ENCODE data around the gene SHISA8. TPM values are rescaled to one million over a fixed set of nuclear protein-coding genes. Genes with fewer than 3 reads are reported as not detected.
"Not testable (repeated sequence)": the region's sequence is repeated elsewhere in the genome, so short reads cannot be mapped to it uniquely, and the experiment has no call there.

The SHISA8 gene
- polyA plus RNA-seq, 2 donors = 0.07 TPM; not detected in 1

GRCh38 chr22:41883400-41883799 is 31.5 kb downstream of the SHISA8 start:
- Histone ChIP-seq H3K36me3 (ENCODE audit: control insufficient read depth in 2 of 2, insufficient read depth in 2 of 2, low read length in 1 of 2) (peaks cover 44 to 61% of the 10 kb centered on the region in 2 donors), H3K4me3 (ENCODE audit: low read depth in 1 of 2, low read length in 2 of 2) (no peak overlapping the region), H3K9me3 (ENCODE audit: control insufficient read depth in 2 of 2, insufficient read depth in 1 of 2, low read depth in 1 of 2, low read length in 1 of 2) (no peaks in the 10 kb centered on the region), H3K27ac (ENCODE audit: low read depth in 2 of 2, low read length in 1 of 2) (no peak overlapping the region), H3K4me1 (ENCODE audit: control insufficient read depth in 2 of 2, insufficient read depth in 2 of 2, low read length in 1 of 2) (no peaks in the 10 kb centered on the region), H3K27me3 (ENCODE audit: control insufficient read depth in 1 of 2, insufficient read depth in 2 of 2, low read length in 2 of 2) (no peaks in the 10 kb centered on the region)
- WGBS, 2 donors = 89 to 93% methylated on average over 2 of the region's 2 CpGs

- WGBS, 2 donors = 94 to 97% methylated on average over 15 to 16 of the region's 16 CpGs
- Histone ChIP-seq H3K27ac (ENCODE audit: low read depth in 2 of 2, low read length in 1 of 2) (no peak overlapping the region), H3K36me3 (ENCODE audit: control insufficient read depth in 2 of 2, insufficient read depth in 2 of 2, low read length in 1 of 2) (peaks cover 44 to 65% of the 10 kb centered on the region in 2 donors), H3K27me3 (ENCODE audit: control insufficient read depth in 1 of 2, insufficient read depth in 2 of 2, low read length in 2 of 2) (no peaks in the 10 kb centered on the region), H3K4me3 (ENCODE audit: low read depth in 1 of 2, low read length in 2 of 2) (no peak overlapping the region), H3K4me1 (ENCODE audit: control insufficient read depth in 2 of 2, insufficient read depth in 2 of 2, low read length in 1 of 2) (no peaks in the 10 kb centered on the region), H3K9me3 (ENCODE audit: control insufficient read depth in 2 of 2, insufficient read depth in 1 of 2, low read depth in 1 of 2, low read length in 1 of 2) (no peaks in the 10 kb centered on the region)
Measured at GRCh38 chr22:41880653-41881052, 34.2 kb downstream of the SHISA8 start.

GRCh38 chr22:41876675-41877074 is 38.2 kb downstream of the SHISA8 start:
- no peak overlapping the region for H3K27ac ChIP-seq (ENCODE audit: low read depth in 2 of 2, low read length in 1 of 2)
- peaks cover 29 to 46% of the 10 kb centered on the region in 2 donors for H3K36me3 ChIP-seq (ENCODE audit: control insufficient read depth in 2 of 2, insufficient read depth in 2 of 2, low read length in 1 of 2)

GRCh38 chr22:41876275-41876674 is 38.6 kb downstream of the SHISA8 start:
- 88 to 89% methylated on average over 3 of the region's 3 CpGs for WGBS, 2 donors
- Histone ChIP-seq H3K36me3 (ENCODE audit: control insufficient read depth in 2 of 2, insufficient read depth in 2 of 2, low read length in 1 of 2) (peaks cover 29 to 46% of the 10 kb centered on the region in 2 donors), H3K27ac (ENCODE audit: low read depth in 2 of 2, low read length in 1 of 2) (no peak overlapping the region), H3K4me3 (ENCODE audit: low read depth in 1 of 2, low read length in 2 of 2) (no peak overlapping the region), H3K4me1 (ENCODE audit: control insufficient read depth in 2 of 2, insufficient read depth in 2 of 2, low read length in 1 of 2) (no peaks in the 10 kb centered on the region), H3K27me3 (ENCODE audit: control insufficient read depth in 1 of 2, insufficient read depth in 2 of 2, low read length in 2 of 2) (no peaks in the 10 kb centered on the region), H3K9me3 (ENCODE audit: control insufficient read depth in 2 of 2, insufficient read depth in 1 of 2, low read depth in 1 of 2, low read length in 1 of 2) (no peaks in the 10 kb centered on the region)

More at GRCh38 chr22:41876675-41877074, 38.2 kb downstream of the SHISA8 start:
- Histone ChIP-seq H3K4me3 (ENCODE audit: low read depth in 1 of 2, low read length in 2 of 2) (no peak overlapping the region), H3K27me3 (ENCODE audit: control insufficient read depth in 1 of 2, insufficient read depth in 2 of 2, low read length in 2 of 2) (no peaks in the 10 kb centered on the region), H3K4me1 (ENCODE audit: control insufficient read depth in 2 of 2, insufficient read depth in 2 of 2, low read length in 1 of 2) (no peaks in the 10 kb centered on the region), H3K9me3 (ENCODE audit: control insufficient read depth in 2 of 2, insufficient read depth in 1 of 2, low read depth in 1 of 2, low read length in 1 of 2) (no peaks in the 10 kb centered on the region)

- Histone ChIP-seq H3K9me3 (ENCODE audit: control insufficient read depth in 2 of 2, insufficient read depth in 1 of 2, low read depth in 1 of 2, low read length in 1 of 2) (no peaks in the 10 kb centered on the region), H3K27me3 (ENCODE audit: control insufficient read depth in 1 of 2, insufficient read depth in 2 of 2, low read length in 2 of 2) (no peaks in the 10 kb centered on the region), H3K36me3 (ENCODE audit: control insufficient read depth in 2 of 2, insufficient read depth in 2 of 2, low read length in 1 of 2) (peaks cover 27 to 47% of the 10 kb centered on the region in 2 donors), H3K4me1 (ENCODE audit: control insufficient read depth in 2 of 2, insufficient read depth in 2 of 2, low read length in 1 of 2) (no peaks in the 10 kb centered on the region), H3K4me3 (ENCODE audit: low read depth in 1 of 2, low read length in 2 of 2) (no peak overlapping the region), H3K27ac (ENCODE audit: low read depth in 2 of 2, low read length in 1 of 2) (no peak overlapping the region)
- 88 to 90% methylated on average over 10 of the region's 10 CpGs for WGBS, 2 donors
Measured at GRCh38 chr22:41875531-41876270, 39.2 kb downstream of the SHISA8 start.

GRCh38 chr22:41874090-41874489 is 40.8 kb downstream of the SHISA8 start:
- Histone ChIP-seq H3K4me3 (ENCODE audit: low read depth in 1 of 2, low read length in 2 of 2) (no peak overlapping the region), H3K4me1 (ENCODE audit: control insufficient read depth in 2 of 2, insufficient read depth in 2 of 2, low read length in 1 of 2) (no peaks in the 10 kb centered on the region), H3K36me3 (ENCODE audit: control insufficient read depth in 2 of 2, insufficient read depth in 2 of 2, low read length in 1 of 2) (peaks cover 24 to 44% of the 10 kb centered on the region in 2 donors), H3K27ac (ENCODE audit: low read depth in 2 of 2, low read length in 1 of 2) (no peak overlapping the region), H3K27me3 (ENCODE audit: control insufficient read depth in 1 of 2, insufficient read depth in 2 of 2, low read length in 2 of 2) (no peaks in the 10 kb centered on the region), H3K9me3 (ENCODE audit: control insufficient read depth in 2 of 2, insufficient read depth in 1 of 2, low read depth in 1 of 2, low read length in 1 of 2) (no peaks in the 10 kb centered on the region)
- WGBS, 2 donors = 87 to 88% methylated on average over 2 of the region's 2 CpGs

GRCh38 chr22:41873391-41873790 is 41.5 kb downstream of the SHISA8 start:
- H3K9me3 ChIP-seq (ENCODE audit: control insufficient read depth in 2 of 2, insufficient read depth in 1 of 2, low read depth in 1 of 2, low read length in 1 of 2) = no peaks in the 10 kb centered on the region
- peaks cover 24 to 43% of the 10 kb centered on the region in 2 donors for H3K36me3 ChIP-seq (ENCODE audit: control insufficient read depth in 2 of 2, insufficient read depth in 2 of 2, low read length in 1 of 2)
- H3K27me3 ChIP-seq (ENCODE audit: control insufficient read depth in 1 of 2, insufficient read depth in 2 of 2, low read length in 2 of 2) = no peaks in the 10 kb centered on the region
- H3K4me1 ChIP-seq (ENCODE audit: control insufficient read depth in 2 of 2, insufficient read depth in 2 of 2, low read length in 1 of 2) = no peaks in the 10 kb centered on the region
- no peak overlapping the region for H3K27ac ChIP-seq (ENCODE audit: low read depth in 2 of 2, low read length in 1 of 2)
- no peak overlapping the region for H3K4me3 ChIP-seq (ENCODE audit: low read depth in 1 of 2, low read length in 2 of 2)
- WGBS, 2 donors = 68 to 73% methylated on average over 5 of the region's 5 CpGs

GRCh38 chr22:41870786-41871185 is 44.1 kb downstream of the SHISA8 start:
- Histone ChIP-seq H3K36me3 (ENCODE audit: control insufficient read depth in 2 of 2, insufficient read depth in 2 of 2, low read length in 1 of 2) (peaks cover 17 to 40% of the 10 kb centered on the region in 2 donors), H3K4me1 (ENCODE audit: control insufficient read depth in 2 of 2, insufficient read depth in 2 of 2, low read length in 1 of 2) (peaks cover 0 to 2% of the 10 kb centered on the region in 2 donors)

GRCh38 chr22:41870081-41870480 is 44.8 kb downstream of the SHISA8 start:
- not testable (repeated sequence) for H3K27ac ChIP-seq (ENCODE audit: low read depth in 2 of 2, low read length in 1 of 2); H3K4me1 ChIP-seq (ENCODE audit: control insufficient read depth in 2 of 2, insufficient read depth in 2 of 2, low read length in 1 of 2); H3K27me3 ChIP-seq (ENCODE audit: control insufficient read depth in 1 of 2, insufficient read depth in 2 of 2, low read length in 2 of 2); H3K9me3 ChIP-seq (ENCODE audit: control insufficient read depth in 2 of 2, insufficient read depth in 1 of 2, low read depth in 1 of 2, low read length in 1 of 2); H3K4me3 ChIP-seq (ENCODE audit: low read depth in 1 of 2, low read length in 2 of 2)
- WGBS, 2 donors = 90 to 92% methylated on average over 1 of the region's 1 CpG
- H3K36me3 ChIP-seq (ENCODE audit: control insufficient read depth in 2 of 2, insufficient read depth in 2 of 2, low read length in 1 of 2) = peaks cover 10 to 34% of the 10 kb centered on the region in 2 donors

More at GRCh38 chr22:41870786-41871185, 44.1 kb downstream of the SHISA8 start:
- Histone ChIP-seq H3K4me3 (ENCODE audit: low read depth in 1 of 2, low read length in 2 of 2) (no peak overlapping the region), H3K27me3 (ENCODE audit: control insufficient read depth in 1 of 2, insufficient read depth in 2 of 2, low read length in 2 of 2) (no peaks in the 10 kb centered on the region), H3K27ac (ENCODE audit: low read depth in 2 of 2, low read length in 1 of 2) (no peak overlapping the region), H3K9me3 (ENCODE audit: control insufficient read depth in 2 of 2, insufficient read depth in 1 of 2, low read depth in 1 of 2, low read length in 1 of 2) (no peaks in the 10 kb centered on the region)
- WGBS, 2 donors = 83 to 86% methylated on average over 4 of the region's 4 CpGs

- WGBS, 2 donors = 91 to 95% methylated on average over 10 of the region's 10 CpGs
- Histone ChIP-seq H3K36me3 (ENCODE audit: control insufficient read depth in 2 of 2, insufficient read depth in 2 of 2, low read length in 1 of 2) (peaks cover 0 to 27% of the 10 kb centered on the region in 2 donors), H3K27ac (ENCODE audit: low read depth in 2 of 2, low read length in 1 of 2) (no peak overlapping the region), H3K9me3 (ENCODE audit: control insufficient read depth in 2 of 2, insufficient read depth in 1 of 2, low read depth in 1 of 2, low read length in 1 of 2) (no peaks in the 10 kb centered on the region), H3K4me1 (ENCODE audit: control insufficient read depth in 2 of 2, insufficient read depth in 2 of 2, low read length in 1 of 2) (peaks cover 0 to 5% of the 10 kb centered on the region in 2 donors), H3K27me3 (ENCODE audit: control insufficient read depth in 1 of 2, insufficient read depth in 2 of 2, low read length in 2 of 2) (no peaks in the 10 kb centered on the region), H3K4me3 (ENCODE audit: low read depth in 1 of 2, low read length in 2 of 2) (no peak overlapping the region)
Measured at GRCh38 chr22:41868556-41868955, 46.3 kb downstream of the SHISA8 start.
